DND-41 (cell line): ENCODE results near the gene GPR39.

Experiments
- CTCF ChIP-seq: IDR thresholded peaks from 2 replicates; pipeline ENCODE4 v1.5.1; 2012; ENCODE audit warnings: borderline replicate concordance, low read length, moderate library complexity, mild to moderate bottlenecking; ENCODE audit not compliant: poor library complexity, severe bottlenecking; ENCODE audit errors: extremely low read depth
- EZH2 ChIP-seq: IDR thresholded peaks from 3 replicates; pipeline ENCODE4 v1.6.1; 2012; ENCODE audit warnings: borderline replicate concordance, low read depth, mild to moderate bottlenecking, moderate library complexity, low read length, inconsistent platforms; ENCODE audit not compliant: severe bottlenecking

- TF ChIP-seq CTCF: no peak
- TF ChIP-seq EZH2: no peak
Measured at GRCh38 chr2:132416723-132417395, at the start of gene GPR39.
